Erythroblast (primary cell): ENCODE results near the gene DAPK2.
"Not testable (repeated sequence)": the region's sequence is repeated elsewhere in the genome, so short reads cannot be mapped to it uniquely, and the experiment has no call there.

Experiments
- GATA1 ChIP-seq: IDR thresholded peaks from 2 replicates; pipeline ENCODE4 v1.6.1; 2011; ENCODE audit warnings: low read depth, mild to moderate bottlenecking, control low read depth, low read length, moderate library complexity
- POLR2A ChIP-seq: IDR thresholded peaks from 2 replicates; pipeline ENCODE4 v1.6.1; 2011; ENCODE audit warnings: mild to moderate bottlenecking, low read length

DNA sequence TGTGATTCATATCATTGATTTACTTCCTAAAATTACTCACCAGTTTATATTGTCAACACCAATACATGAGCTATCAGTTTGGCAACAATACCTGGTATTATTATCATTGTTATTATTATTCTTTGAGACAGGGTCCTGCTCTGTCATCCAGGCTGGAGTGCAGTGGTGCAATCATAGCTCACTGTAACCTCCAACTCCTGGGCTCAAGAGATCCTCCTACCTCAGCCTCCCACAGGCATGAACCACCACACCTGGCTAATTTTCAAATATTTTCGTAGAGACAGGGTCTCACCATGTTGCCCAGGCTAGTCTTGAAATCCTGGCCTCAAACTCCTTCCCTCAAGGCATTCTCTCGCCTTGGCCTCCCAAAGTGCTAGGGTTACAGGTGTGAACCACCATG lies 27.2 kb upstream of the DAPK2 start:
- TF ChIP-seq POLR2A, GATA1: not testable (repeated sequence)
